HepG2 (cell line): Measurements from ENCODE around the gene CGA.

Experiments used
- BCL3 ChIP-seq: sonication (generic); formaldehyde crosslinking; IDR thresholded peaks from 2 replicates; pipeline ENCODE4 v1.5.1; 2020; ENCODE audit warnings: mild to moderate bottlenecking, missing genetic modification reagents, moderate library complexity
- CEBPB ChIP-seq: IDR thresholded peaks from 2 replicates; pipeline ENCODE4 v1.6.1; 2011; ENCODE audit warnings: low read depth, low read length, improper control_type of control experiment, borderline replicate concordance
- FOXC1 ChIP-seq: sonication (generic); formaldehyde crosslinking; IDR thresholded peaks from 2 replicates; pipeline ENCODE4 v1.8.0; 2022; ENCODE audit warnings: mild to moderate bottlenecking, missing genetic modification reagents, borderline replicate concordance
- FOXK1 ChIP-seq: sonication (generic); formaldehyde crosslinking; IDR thresholded peaks from 2 replicates; pipeline ENCODE4 v1.4.0; 2020; ENCODE audit warnings: low read depth, missing genetic modification reagents, borderline replicate concordance
- MED1 ChIP-seq: sonication (generic); formaldehyde crosslinking; IDR thresholded peaks from 2 replicates; pipeline ENCODE4 v1.4.0; 2020; ENCODE audit warnings: missing genetic modification reagents
- MLX ChIP-seq: IDR thresholded peaks from 2 replicates; pipeline ENCODE4 v1.6.1; 2016
- MYC ChIP-seq: sonication (generic); formaldehyde crosslinking; IDR thresholded peaks from 2 replicates; pipeline ENCODE4 v1.9.0; 2021; ENCODE audit warnings: missing genetic modification reagents, borderline replicate concordance
- POLR2A ChIP-seq, 2 experiments: IDR thresholded peaks; 2 replicates each; pipeline ENCODE4 v1.6.1; 2011; ENCODE audit warnings: low read depth in 2 of 2, low read length in 2 of 2, mild to moderate bottlenecking in 1 of 2, moderate library complexity in 1 of 2; ENCODE audit not compliant: insufficient read depth in 1 of 2
- RFX5 ChIP-seq: IDR thresholded peaks from 2 replicates; pipeline ENCODE4 v1.6.1; 2011; ENCODE audit warnings: low read depth, low read length, improper control_type of control experiment
- SMARCE1 ChIP-seq: fragments of 450-650 bp; IDR thresholded peaks from 2 replicates; pipeline ENCODE4 v1.6.1; 2017; ENCODE audit warnings: borderline replicate concordance
- YEATS4 ChIP-seq: sonication (generic); formaldehyde crosslinking; IDR thresholded peaks from 2 replicates; pipeline ENCODE4 v1.4.0; 2020; ENCODE audit warnings: missing genetic modification reagents, borderline replicate concordance
- ZBTB21 ChIP-seq: sonication (generic); formaldehyde crosslinking; IDR thresholded peaks from 2 replicates; pipeline ENCODE4 v1.4.0; 2020; ENCODE audit warnings: missing genetic modification reagents
- ZNF274 ChIP-seq: sonication (generic); formaldehyde crosslinking; IDR thresholded peaks from 2 replicates; pipeline ENCODE4 v1.5.1; 2020; ENCODE audit warnings: mild to moderate bottlenecking, missing genetic modification reagents

- TF ChIP-seq CEBPB (no peak), MED1 (CRISPR knock-in tag) (no peak), SMARCE1 (no peak), MLX (CRISPR knock-in tag) (no peak), FOXC1 (CRISPR knock-in tag) (no peak), RFX5 (no peak), FOXK1 (CRISPR knock-in tag) (no peak), BCL3 (CRISPR knock-in tag) (no peak), ZNF274 (CRISPR knock-in tag) (no peak), MYC (no peak), POLR2A (IDR thresholded peaks at IDR 0.05; ENCODE audit: insufficient read depth in 1 of 2, low read depth in 2 of 2, low read length in 2 of 2) (no peak), ZBTB21 (CRISPR knock-in tag) (no peak), YEATS4 (CRISPR knock-in tag) (no peak)
Observed at GRCh38 chr6:87105823-87106222, 10.9 kb upstream of the CGA start.
